GM11168 (cell line): Measurements from ENCODE around the gene IGSF9.

Experiments
- in situ Hi-C: fragments of 300-500 bp; cut with MboI; formaldehyde crosslinking; loops from one replicate; pipeline ENCODE4 v1.12.0; 2022; ENCODE audit warnings: low sequenced_read_pairs; ENCODE audit not compliant: unreplicated experiment

IGSF9 gene, protein sequence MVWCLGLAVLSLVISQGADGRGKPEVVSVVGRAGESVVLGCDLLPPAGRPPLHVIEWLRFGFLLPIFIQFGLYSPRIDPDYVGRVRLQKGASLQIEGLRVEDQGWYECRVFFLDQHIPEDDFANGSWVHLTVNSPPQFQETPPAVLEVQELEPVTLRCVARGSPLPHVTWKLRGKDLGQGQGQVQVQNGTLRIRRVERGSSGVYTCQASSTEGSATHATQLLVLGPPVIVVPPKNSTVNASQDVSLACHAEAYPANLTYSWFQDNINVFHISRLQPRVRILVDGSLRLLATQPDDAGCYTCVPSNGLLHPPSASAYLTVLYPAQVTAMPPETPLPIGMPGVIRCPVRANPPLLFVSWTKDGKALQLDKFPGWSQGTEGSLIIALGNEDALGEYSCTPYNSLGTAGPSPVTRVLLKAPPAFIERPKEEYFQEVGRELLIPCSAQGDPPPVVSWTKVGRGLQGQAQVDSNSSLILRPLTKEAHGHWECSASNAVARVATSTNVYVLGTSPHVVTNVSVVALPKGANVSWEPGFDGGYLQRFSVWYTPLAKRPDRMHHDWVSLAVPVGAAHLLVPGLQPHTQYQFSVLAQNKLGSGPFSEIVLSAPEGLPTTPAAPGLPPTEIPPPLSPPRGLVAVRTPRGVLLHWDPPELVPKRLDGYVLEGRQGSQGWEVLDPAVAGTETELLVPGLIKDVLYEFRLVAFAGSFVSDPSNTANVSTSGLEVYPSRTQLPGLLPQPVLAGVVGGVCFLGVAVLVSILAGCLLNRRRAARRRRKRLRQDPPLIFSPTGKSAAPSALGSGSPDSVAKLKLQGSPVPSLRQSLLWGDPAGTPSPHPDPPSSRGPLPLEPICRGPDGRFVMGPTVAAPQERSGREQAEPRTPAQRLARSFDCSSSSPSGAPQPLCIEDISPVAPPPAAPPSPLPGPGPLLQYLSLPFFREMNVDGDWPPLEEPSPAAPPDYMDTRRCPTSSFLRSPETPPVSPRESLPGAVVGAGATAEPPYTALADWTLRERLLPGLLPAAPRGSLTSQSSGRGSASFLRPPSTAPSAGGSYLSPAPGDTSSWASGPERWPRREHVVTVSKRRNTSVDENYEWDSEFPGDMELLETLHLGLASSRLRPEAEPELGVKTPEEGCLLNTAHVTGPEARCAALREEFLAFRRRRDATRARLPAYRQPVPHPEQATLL

DNA sequence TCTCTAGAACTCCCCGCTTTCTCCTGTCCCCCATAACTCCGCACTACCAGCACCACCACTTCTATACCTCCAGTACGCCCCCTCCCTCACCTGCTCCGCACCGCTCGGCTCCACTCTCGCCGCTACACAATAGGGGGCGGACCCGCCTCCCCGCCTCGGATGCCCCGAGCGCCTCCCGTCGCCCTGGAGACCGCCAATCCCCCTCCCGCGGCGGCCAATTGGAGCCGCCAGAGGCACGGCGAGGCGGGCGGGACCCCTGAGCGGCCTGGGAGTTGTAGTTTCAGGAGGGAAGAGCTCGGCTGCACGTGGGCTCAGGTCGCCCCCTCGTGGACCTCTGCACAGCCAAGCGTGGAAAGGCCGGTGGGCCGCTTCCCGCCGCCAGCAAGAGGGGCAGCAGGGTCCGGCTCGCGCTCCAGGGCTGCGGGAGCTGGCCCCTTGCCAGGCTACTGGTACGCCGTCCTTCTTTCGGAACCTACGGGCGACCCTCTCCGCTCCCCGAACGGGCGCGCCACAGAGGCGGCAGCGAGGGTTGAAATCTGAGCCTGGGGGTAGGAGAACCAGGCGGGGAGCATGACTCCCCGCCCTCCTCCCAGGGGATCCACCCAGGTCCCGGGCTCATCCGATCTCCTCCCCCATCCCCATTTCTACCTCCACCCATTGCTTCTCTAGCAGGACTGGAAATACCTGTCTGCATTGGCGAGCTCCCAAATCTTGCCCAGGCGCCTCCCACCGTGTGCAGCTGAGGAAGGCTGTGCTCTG lies at the start of gene IGSF9:
Gene IGSF9, minus strand, starts transcription at position 131 of the 759 bp plus-strand sequence. CDS start 2,159 bp downstream, outside the sequence.
- in situ Hi-C loops: no loop called here

DNA sequence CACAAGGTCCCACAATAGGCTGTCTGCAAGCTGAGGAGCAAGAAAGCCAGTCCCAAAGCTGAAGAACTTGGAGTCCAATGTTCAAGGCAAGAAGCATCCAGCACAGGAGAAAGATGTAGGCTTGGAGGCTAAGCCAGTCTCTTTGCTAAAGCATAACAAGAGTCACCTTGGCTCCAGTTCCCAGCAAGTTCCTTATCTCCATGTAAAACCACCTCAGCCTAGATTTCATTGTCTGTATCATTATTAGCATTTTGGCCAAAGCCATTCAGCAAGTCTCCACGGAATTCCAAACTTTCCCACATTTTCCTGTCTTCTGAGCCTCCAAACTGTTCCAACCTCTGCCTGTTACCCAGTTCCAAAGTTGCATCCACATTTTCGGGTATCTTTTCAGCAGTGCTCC lies 49.5 kb upstream of the IGSF9 start:
- in situ Hi-C loops: no loop called here

DNA sequence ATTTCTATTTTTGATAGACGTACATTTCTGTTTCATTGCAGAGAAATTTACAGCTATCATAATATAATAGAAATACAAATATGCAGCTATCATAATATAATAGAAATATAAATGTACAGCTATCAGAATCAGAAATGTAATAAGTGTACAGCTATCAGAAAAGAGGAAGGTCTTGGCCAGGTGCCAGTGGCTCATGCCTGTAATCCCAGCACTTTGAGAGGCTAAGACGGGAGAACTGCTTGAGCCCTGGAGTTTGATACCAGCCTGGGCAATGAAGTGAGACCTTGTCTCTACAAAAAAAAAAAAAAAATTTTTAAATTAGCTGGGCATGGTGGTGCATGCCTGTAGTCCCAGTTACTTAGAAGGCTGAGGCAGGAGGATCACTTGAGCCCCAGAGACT lies 48.5 kb upstream of the IGSF9 start:
- in situ Hi-C loops: no loop called here

DNA sequence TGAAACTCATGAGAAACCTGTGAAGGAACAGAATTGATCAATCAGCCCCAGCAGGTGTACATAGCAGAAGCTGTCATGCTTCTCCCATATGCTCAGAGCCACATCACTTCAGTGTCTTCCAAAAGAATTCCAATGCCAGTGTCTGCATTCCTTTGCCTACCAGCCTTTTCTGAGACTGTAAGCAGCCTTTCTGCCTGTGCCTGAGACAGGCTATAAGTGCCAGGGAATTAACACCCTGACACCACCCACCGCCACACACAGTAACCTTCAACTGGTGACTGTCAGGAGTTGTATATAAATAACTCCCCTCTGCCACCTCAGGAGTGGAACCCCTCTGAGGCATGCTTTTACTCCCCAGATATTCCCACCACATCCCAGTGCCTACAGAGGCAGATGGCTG lies 46.7 kb upstream of the IGSF9 start:
- in situ Hi-C loops: no loop called here

DNA sequence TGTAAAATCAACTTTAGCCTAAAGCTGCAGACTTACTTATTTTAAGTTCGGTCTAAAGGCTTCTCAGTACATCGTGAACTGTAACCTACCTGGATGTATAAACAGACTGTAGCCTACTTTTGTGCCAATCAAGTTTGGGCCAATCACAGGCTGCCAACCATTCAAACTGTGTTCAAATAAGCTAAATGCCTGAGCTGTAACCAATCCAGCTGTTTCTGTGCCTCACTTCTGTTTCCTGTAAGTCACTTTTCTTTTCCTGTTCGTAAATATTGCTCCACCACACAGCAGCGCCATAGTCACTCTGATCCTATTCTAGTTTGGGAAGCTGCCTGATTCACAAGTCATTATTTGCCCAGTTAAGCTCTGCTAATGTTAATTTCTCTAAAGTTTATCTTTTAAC lies 46.1 kb upstream of the IGSF9 start:
- in situ Hi-C loops: no loop called here

DNA sequence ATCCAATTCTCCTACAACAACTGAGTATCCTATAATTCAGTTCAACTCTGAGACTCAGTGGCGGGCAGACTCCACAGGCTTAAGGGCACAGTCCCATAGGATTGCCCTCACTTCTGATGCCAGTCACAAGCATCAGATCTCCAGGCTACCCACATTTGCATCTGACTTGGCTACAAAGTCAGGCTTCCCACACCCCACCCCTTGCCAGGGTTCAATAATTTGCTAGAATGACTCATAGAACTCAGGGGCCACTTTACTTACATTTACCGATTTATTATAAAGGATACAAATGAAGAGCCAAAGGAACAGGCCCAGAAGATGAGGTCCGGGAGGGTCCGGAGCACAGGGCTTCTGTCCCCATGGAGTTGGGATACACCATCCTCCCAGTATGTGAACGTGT lies 44.6 kb upstream of the IGSF9 start:
- in situ Hi-C loops: no loop called here

DNA sequence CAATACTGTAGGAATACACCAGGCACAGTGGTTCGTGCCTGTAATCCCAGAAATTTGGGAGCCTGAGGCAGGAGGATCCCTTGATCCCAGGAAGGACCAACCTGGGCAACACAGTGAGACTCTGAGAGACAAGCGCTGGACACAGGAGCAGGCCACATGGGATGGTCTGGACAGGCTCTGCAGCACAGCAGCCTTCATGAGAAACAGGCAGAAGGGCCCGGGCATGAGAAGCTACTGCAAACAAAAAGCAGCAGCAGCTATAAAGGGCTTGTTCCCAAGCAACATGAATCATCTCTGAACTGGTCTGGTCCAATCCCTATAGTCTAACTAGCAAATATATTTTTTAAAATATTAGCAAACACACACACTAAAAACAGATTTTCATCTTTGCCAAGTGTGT lies 44.2 kb upstream of the IGSF9 start:
- in situ Hi-C loops: no loop called here

DNA sequence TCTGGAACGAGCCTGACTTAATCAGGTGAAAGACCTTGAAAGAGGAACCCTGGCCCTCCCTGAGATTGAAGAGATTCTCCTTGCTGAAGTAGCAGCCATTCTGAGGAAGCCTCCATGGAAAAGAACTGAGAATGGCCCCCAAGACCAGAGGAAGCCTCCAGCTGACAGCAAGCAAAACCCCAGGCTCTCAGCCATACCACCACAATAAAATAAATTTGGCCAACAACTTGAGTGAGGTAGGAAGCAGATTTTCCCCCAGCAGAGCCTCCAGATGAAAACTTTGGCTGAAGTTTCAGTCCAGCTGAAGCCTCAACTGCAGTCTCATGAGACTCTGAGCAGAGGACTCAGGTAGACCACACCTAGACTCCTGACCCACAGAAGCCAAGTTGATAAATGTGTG lies 42.6 kb upstream of the IGSF9 start:
- in situ Hi-C loops: no loop called here

DNA sequence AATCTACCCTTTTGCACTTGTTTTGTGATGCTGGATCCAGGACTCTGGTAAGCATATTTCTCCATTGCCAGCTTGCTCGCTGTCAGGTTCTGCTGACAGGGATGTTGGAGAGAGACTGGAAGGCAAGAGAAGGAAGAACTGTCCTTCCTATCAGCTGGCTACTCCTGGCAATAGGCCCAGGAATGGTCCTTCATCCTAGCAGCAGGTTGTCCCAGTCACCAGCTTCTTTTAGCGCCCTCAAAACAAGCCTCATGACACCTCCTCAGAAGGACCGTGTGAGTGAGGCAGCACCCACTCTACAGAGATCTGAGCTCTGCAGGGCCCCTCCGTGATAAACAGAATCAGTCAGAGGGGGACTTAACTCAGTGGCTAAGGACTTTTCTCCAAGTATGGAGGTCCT lies 41.8 kb upstream of the IGSF9 start:
- in situ Hi-C loops: no loop called here

DNA sequence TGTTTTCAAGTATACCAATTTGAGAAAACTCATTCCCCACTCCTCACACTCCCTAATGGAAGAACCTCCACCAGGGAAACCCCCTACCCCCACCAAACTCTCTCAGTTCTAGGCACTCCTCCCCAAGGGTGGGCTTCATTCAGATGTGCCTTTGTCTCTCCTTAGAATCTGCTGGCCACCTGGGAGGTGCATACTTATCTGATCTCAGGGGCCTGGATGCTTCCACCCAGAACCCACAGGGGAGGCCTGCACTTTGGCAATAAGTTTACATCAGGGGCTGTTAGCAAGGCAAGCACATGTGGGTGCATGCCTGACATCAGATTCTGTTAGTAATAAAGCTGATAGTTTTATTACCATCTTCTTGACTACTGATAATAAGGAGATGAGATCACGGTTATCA lies 41.1 kb upstream of the IGSF9 start:
- in situ Hi-C loops: no loop called here

DNA sequence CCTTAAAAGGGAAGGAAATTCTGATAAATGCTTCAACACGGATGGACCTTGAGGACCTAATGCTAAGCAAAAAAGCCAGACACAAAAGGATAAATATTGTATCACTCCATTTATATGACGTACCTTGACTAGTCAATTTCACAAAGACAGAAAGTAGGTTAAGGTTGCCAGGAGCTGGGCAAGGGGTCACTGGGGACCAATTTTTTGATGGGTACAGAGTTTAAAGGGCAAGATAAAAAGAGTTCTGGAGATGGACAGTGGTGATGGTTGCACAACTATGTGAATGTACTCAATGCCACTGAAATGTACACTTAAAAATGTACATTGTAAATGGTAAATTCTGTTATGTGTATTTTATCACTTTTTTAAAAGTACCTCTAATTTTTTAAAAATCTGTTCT lies 40.7 kb upstream of the IGSF9 start:
- in situ Hi-C loops: no loop called here

DNA sequence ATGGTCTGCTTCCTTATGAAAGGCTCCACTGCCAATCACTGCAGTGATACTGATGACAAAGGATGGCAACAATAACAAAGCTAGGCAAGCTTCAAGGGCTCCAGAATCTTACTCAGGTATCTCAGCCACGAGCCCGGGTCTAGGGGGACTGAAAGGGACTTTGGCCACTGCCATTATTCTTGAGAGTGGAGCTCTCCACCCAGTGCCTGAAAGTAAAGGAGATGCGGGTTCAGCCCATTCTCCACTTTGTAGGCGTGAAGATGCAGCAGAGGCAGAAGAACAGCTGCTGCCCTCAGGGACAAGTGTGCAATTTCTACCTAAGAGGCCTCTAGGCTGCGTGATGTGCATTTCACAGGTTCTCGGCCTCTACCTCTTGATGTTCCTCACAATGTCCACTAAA lies 40.1 kb upstream of the IGSF9 start:
- in situ Hi-C loops: no loop called here

DNA sequence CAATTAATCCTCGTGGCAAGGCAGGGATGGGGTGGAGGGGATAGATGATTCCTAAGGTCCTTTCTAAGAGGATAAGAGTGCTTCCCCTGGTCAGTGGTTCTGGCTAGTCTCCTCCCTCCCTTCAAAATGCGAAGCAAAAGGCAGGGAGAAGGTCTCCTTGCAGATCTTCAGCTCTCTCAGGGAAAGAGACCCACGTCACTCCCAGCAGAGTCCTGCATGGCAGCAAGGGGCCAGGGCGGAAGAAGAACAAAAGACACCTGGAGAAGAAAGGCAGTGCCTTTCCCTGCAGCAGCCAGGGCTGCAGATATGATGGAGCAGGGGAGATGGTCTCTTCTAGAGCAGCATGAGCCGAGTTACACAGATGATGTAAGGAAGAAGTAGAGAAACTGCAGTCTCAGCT lies 38.3 kb upstream of the IGSF9 start:
- in situ Hi-C loops: no loop called here

DNA sequence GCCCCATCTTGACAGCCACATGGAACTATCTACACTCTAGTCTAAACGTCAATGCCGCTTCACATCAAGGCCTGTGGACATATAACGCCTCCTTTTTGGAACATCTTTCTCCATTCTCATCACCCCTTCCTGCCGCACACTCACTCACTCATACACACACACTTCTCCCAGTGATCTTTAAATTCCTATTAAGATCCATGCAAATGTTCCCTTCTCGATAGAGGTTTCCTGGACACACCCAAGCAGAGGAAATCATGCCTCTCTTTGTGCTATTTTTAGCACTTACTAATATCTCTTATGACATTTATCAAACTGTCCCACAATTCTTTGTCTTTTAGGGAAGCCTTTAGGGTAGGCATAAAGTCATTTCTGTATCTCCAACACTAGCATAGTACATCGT lies 36.9 kb upstream of the IGSF9 start:
- in situ Hi-C loops: no loop called here

DNA sequence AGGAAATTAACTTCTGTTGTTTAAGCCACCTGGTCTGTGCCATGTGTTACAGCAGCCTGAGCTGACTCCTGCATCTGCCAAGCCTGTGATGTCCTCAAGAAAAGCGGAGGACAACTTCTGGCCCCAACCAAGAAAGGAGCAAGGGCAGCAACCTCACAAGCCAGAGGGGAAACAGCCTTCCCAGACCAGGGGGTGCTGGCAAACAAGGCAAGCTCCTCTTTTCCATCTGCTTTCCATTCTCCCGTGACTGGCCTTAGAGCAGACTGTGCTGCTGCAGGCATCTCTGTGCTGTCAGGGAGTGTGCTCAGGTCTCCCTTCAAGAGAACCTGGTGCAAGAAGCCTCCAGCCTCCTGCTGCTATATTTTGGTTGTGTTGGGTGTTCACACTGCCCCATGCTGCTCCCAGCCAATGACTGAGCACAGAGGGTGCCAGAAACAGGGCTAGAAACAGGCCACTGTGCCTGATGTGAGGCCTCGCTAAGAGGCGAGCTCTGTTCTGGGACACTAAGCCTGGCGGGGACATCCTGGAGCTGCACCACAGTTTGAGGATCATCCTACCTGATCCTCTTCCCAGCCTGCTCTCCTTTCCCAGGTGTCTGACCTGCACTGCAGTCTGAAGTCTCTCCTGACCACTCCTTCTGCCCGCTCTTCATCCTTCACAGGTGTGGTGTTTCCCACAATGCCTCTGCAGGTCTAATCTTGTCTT lies 36.1 kb upstream of the IGSF9 start:
- in situ Hi-C loops: no loop called here

DNA sequence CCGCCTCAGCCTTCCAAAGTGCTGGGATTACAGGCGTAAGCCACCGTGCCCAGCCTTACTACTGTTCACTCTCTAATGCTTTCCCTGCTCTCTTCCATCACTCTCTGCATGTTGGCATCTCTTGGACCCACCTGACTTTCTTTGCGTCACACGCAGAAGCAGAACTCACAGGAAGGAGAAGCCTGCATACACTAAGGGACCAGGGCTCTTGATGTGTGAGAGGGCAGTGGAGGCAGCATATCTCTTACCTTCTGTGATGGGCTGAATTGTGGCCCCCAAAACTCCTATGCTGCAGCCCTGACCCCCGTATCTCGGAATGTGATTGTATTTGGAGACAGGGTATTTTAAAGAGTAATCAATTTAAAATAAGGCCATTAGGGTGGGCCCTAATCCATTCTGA lies 35.4 kb upstream of the IGSF9 start:
- in situ Hi-C loops: no loop called here

DNA sequence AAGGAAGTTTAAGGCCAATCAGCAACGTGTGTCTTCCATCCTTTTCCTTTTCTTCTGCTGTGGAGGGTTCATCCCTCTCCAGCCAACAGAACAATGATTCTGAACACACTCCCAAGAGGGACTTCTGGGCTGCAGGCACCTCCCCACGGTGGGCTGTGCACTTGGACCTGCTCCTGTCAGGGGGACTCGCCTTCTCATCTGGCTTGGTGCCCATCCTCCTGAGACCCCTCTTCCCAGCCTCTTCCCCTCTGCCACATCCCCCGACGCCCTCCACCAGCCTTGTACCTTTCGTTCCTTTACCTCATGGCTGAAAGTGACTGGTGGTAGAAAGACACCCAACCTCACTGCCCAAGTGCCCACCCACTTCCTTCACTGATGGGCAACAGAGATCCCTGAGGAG lies 34.7 kb upstream of the IGSF9 start:
- in situ Hi-C loops: no loop called here

DNA sequence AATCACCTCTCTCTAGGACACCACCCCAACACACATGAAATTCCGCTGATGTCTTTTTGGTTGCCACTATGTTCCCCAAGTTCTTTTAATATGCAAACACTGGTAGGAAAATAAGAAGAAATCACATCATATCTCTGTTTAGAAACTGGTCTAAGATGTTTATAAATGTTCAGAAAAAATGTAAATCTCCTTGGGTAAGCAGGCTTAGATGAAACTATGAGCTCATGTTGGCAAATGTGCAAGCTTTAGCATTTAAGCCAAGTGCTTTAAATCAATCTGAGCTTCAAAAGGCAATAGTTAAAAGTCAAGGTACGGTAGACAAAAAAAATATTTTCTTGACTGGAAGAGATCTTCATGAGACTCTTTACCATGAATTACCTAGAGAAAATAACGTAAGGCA lies 33.8 kb upstream of the IGSF9 start:
- in situ Hi-C loops: no loop called here

DNA sequence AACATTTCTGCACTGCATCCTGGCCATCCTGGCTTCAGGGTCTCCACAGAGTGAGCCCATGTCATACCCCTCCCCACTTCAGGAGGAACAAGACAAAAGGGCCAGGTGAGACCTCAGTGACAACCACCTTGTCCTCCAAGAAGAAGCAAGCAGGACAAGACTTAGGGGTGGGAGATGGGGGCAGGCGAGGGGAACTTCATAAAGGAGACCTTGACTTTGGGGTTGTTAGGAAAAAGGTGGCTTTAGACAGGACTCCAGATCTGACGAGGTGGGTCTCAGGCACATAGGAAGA lies 32.6 kb upstream of the IGSF9 start:
- in situ Hi-C loops: no loop called here
